ENCODE results near the gene FAM227B. TPM values are rescaled to one million over a fixed set of nuclear protein-coding genes. Genes with fewer than 3 reads are reported as not detected.

FAM227B gene
- polyA plus RNA-seq, 1 donor (not counting 4 experiments of a cell fraction or from before 2014, with no cell fraction given): 7.2 TPM

GRCh38 chr15:49306551-49306950 lies 314.1 kb downstream of the FAM227B start:
- no peak overlapping the region for H3K4me3 ChIP-seq (ENCODE audit: control insufficient read depth in 2 of 3, extremely low read depth in 1 of 3, insufficient read depth in 2 of 3, low read depth in 1 of 3, low read length in 3 of 3)
- no peaks in the 10 kb centered on the region for H3K9me1 ChIP-seq (ENCODE audit: control insufficient read depth, extremely low read depth, insufficient read depth, low read length)
- no peak for DNase-seq (ENCODE audit: low read depth, low spot score)
- H3K27me3 ChIP-seq (ENCODE audit: control insufficient read depth, extremely low read depth, insufficient read depth, low read length): no peaks in the 10 kb centered on the region
- TF ChIP-seq, protein P1, sequence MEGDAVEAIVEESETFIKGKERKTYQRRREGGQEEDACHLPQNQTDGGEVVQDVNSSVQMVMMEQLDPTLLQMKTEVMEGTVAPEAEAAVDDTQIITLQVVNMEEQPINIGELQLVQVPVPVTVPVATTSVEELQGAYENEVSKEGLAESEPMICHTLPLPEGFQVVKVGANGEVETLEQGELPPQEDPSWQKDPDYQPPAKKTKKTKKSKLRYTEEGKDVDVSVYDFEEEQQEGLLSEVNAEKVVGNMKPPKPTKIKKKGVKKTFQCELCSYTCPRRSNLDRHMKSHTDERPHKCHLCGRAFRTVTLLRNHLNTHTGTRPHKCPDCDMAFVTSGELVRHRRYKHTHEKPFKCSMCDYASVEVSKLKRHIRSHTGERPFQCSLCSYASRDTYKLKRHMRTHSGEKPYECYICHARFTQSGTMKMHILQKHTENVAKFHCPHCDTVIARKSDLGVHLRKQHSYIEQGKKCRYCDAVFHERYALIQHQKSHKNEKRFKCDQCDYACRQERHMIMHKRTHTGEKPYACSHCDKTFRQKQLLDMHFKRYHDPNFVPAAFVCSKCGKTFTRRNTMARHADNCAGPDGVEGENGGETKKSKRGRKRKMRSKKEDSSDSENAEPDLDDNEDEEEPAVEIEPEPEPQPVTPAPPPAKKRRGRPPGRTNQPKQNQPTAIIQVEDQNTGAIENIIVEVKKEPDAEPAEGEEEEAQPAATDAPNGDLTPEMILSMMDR (optimal IDR thresholded peaks at IDR 0.05 in 1 of 3, IDR thresholded peaks at IDR 0.05 in 1 of 3, conservative IDR thresholded peaks at IDR 0.05 in 1 of 3; ENCODE audit: extremely low read depth in 1 of 3, insufficient read depth in 2 of 3, low read length in 3 of 3): no peak
- no peak for TF ChIP-seq EZH2 (IDR thresholded peaks at IDR 0.05; ENCODE audit: low read length)
- no peaks in the 10 kb centered on the region for H3K4me1 ChIP-seq (ENCODE audit: control insufficient read depth, extremely low read depth, insufficient read depth, low read length)
- no peak overlapping the region for H3K9ac ChIP-seq (ENCODE audit: control insufficient read depth, extremely low read depth, insufficient read depth, low read length)
- dilution Hi-C loops (cut with MboI; ENCODE audit: extremely low pct_ligation_motif_present, low sequenced_read_pairs): no loop called here
- no peaks in the 10 kb centered on the region for H3K9me3 ChIP-seq (ENCODE audit: control insufficient read depth, low read depth, low read length)
- no peak overlapping the region for H2AFZ ChIP-seq (ENCODE audit: control insufficient read depth, low read length)
- no peak overlapping the region for H3K4me2 ChIP-seq (ENCODE audit: control insufficient read depth, extremely low read depth, insufficient read depth, low read depth, low read length)
- FAIRE-seq: no peak
- H3K79me2 ChIP-seq (ENCODE audit: control insufficient read depth, insufficient read depth, low read length): no peaks in the 10 kb centered on the region
- no peak overlapping the region for H3K27ac ChIP-seq (ENCODE audit: control insufficient read depth, insufficient read depth, low read length)
- H3K36me3 ChIP-seq (ENCODE audit: control insufficient read depth in 2 of 2, extremely low read depth in 1 of 2, insufficient read depth in 2 of 2, low read length in 2 of 2): no peaks in the 10 kb centered on the region
- no peaks in the 10 kb centered on the region for H4K20me1 ChIP-seq (ENCODE audit: control insufficient read depth, extremely low read depth, insufficient read depth, low read length)

GRCh38 chr15:49303003-49303402 lies 317.6 kb downstream of the FAM227B start:
- Histone ChIP-seq H3K4me2 (ENCODE audit: control insufficient read depth, extremely low read depth, insufficient read depth, low read depth, low read length) (no peak overlapping the region), H3K4me1 (ENCODE audit: control insufficient read depth, extremely low read depth, insufficient read depth, low read length) (no peaks in the 10 kb centered on the region), H3K4me3 (ENCODE audit: control insufficient read depth in 2 of 3, extremely low read depth in 1 of 3, insufficient read depth in 2 of 3, low read depth in 1 of 3, low read length in 3 of 3) (no peak overlapping the region), H3K27ac (ENCODE audit: control insufficient read depth, insufficient read depth, low read length) (no peak overlapping the region), H3K27me3 (ENCODE audit: control insufficient read depth, extremely low read depth, insufficient read depth, low read length) (no peaks in the 10 kb centered on the region), H3K9me1 (ENCODE audit: control insufficient read depth, extremely low read depth, insufficient read depth, low read length) (no peaks in the 10 kb centered on the region), H3K79me2 (ENCODE audit: control insufficient read depth, insufficient read depth, low read length) (no peaks in the 10 kb centered on the region), H3K9me3 (ENCODE audit: control insufficient read depth, low read depth, low read length) (no peaks in the 10 kb centered on the region), H2AFZ (ENCODE audit: control insufficient read depth, low read length) (no peak overlapping the region), H4K20me1 (ENCODE audit: control insufficient read depth, extremely low read depth, insufficient read depth, low read length) (no peaks in the 10 kb centered on the region), H3K9ac (ENCODE audit: control insufficient read depth, extremely low read depth, insufficient read depth, low read length) (no peak overlapping the region), H3K36me3 (ENCODE audit: control insufficient read depth in 2 of 2, extremely low read depth in 1 of 2, insufficient read depth in 2 of 2, low read length in 2 of 2) (no peaks in the 10 kb centered on the region)
- FAIRE-seq (no peak), DNase-seq (ENCODE audit: low read depth, low spot score) (no peak)
- no peak for TF ChIP-seq EZH2 (IDR thresholded peaks at IDR 0.05; ENCODE audit: low read length)
- TF ChIP-seq, protein P1 (optimal IDR thresholded peaks at IDR 0.05 in 1 of 3, IDR thresholded peaks at IDR 0.05 in 1 of 3, conservative IDR thresholded peaks at IDR 0.05 in 1 of 3; ENCODE audit: extremely low read depth in 1 of 3, insufficient read depth in 2 of 3, low read length in 3 of 3): no peak
- dilution Hi-C loops (cut with MboI; ENCODE audit: extremely low pct_ligation_motif_present, low sequenced_read_pairs): no loop called here
